GM21367 (cell line): Measurements from ENCODE around the gene SOBP.
A peak's percentile ranks its signal among the peaks of the same experiment; 100 is the strongest.

Source experiments
- ATAC-seq: cut with Tn5 transposase; IDR thresholded peaks from one replicate; pipeline ENCODE4 v1.9.1; 2021; ENCODE audit not compliant: unreplicated experiment

SOBP gene

GRCh38 chr6:107613651-107614379, 123.9 kb downstream of the SOBP start:
- no peak for ATAC-seq

GRCh38 chr6:107614828-107615227, 124.9 kb downstream of the SOBP start:
- ATAC-seq, result no peak

- no peak for ATAC-seq
These were observed 126.9 kb downstream of the SOBP start for GRCh38 chr6:107616775-107617174.

GRCh38 chr6:107617341-107617932, 127.5 kb downstream of the SOBP start:
- ATAC-seq, result no peak

DNA sequence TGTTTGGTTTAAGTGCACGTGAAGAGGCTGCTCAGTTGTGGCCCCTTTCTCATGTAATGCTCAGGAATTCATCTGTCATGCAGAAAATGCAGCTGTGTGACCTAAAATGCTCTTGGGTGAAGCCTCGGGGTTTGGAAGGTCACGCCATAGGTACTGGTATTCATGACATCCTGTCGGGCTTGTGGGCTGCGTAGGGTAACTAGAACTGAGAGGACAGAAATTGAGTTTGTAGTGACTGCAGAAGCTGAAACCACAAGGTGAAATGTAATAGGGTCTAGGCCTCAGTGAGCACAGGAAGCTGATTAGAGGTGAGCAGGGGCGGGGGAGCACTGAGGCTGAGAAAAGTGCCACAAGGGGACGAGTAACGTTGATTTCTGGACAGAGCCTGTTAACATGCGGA, 128.8 kb downstream of the SOBP start:
- ATAC-seq, result peak; percentile 97

- no peak for ATAC-seq
These were observed 130.8 kb downstream of the SOBP start for GRCh38 chr6:107620732-107621131.

DNA sequence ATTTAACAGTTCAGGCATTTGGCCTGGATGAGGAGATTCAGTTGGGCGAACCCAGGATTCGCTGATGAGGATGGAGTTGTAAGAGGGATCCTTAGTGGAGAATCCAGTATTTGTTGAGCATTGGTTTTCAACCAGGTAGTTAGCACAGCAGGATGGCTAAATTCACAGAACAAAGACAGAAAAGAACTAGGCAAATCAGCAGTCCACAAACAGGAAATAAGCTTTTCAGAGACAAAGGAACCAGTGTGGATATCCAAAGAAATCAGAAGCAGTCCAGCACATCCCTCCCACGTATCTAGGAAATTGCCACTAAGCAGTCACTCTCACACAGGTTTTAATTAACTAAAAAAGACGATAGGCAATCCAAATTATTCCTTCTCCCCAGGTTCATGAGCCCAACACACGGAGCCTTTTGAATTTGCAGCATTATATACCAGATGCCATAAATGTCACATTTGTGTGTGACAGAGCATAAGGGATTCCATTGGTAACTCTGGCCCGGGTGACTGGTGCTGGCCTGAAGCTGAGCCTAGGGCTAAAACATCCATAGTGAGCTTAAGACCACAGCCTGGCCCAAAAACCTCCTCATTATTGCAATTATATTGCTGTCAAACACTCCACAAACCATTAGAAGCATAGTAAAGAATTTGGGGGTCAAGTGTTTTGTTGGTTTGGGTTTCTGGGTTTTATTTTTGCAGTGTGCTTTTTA, 131.5 kb downstream of the SOBP start:
- ATAC-seq, result no peak

DNA sequence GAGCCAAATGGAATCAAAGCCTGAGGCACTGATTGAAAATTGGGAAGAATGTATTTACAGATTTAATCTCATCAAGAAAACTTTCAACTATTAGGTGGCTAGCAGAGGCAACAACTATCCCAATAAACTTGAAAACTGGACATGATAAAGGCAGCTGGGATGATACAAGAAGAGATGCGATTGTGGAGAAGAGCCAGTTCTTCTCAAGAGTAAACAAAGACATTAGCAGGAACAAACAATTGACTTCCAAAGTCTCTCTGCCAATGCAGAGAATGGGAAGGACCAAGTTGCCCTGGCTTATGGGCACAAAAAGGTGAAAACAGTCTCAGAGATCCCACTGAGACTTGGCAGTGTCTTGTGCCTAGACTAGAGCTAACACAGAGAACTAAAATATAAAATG, 132.4 kb downstream of the SOBP start:
- ATAC-seq, result no peak

DNA sequence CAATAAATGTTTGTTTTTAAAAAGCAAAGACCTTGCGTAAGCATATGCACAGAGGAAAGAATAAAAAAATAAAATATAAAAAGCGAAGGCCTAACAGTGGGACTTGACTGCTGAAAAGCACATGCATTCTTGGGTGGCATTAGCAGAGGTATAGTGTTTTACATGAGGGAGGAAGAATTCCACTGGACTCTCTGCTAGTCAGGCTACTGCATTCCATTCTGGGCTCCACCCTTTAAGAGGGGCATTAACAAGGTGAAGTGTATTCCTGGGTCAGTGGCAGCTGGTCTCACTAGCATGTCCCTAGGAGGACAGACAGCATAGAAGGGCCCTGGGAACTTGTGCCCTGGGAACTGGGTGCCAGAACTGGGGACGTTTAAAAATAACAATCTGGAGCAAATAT, 134.1 kb downstream of the SOBP start:
- no peak for ATAC-seq

GRCh38 chr6:107624541-107624940, 134.6 kb downstream of the SOBP start:
- no peak for ATAC-seq

DNA sequence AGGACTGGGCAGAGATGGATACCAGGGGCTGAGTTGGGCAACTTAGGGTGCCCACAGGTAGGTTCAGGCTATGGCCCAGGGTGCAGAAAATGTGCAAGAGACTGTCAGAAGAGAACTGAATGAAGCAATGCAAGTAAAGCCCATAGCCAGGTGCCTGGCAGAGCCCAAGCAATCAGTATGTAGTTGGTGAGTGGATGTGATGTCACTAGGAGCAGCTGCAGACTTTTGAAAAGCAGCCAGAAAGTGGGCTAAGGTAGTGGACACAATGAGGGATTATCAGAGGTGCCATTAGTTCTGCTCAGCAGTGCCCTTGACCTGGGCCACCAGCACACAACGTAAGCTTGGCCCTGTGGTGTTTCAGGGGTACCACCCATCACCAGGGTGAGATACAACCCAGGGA, 135.3 kb downstream of the SOBP start:
- ATAC-seq, result no peak

DNA sequence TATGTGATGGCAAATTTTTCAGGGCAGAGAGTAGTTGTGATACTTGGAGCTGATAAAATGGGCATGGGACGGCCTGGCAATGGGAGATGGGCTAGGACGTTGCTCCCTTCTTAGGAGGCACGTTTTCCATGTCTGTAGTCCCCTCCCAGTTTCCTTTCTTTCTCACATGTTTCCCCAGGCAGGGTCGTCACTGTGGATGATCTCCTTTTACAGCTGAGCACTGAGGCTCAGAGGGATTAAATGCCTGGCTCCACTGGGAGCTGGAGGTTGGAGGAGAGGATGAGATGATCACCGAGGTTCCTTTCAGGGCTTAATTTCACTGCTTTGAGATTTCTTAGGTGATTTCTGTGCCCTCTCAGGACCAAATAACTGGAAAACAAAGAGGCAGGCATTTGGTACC, 136.7 kb downstream of the SOBP start:
- ATAC-seq, result no peak

DNA sequence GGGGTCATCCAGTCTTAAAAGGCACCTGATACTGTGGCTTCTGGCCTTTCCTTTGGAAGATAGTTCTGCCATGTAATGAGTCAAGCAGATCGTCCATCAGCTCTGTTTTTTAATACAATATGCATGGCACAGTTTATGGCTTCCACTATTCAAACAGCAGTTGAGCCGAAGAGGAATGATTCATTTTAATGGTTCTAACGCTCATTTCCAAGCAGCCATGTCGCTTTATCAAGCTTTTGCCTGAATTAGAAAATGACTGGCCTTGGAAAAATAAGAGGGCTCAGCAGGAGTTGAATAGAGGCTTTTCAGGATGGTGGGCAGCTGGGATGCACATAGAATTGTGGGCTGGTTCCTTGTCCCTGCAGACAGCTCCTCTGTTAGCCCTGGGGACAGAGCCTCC, 138.1 kb downstream of the SOBP start:
- ATAC-seq, result no peak

DNA sequence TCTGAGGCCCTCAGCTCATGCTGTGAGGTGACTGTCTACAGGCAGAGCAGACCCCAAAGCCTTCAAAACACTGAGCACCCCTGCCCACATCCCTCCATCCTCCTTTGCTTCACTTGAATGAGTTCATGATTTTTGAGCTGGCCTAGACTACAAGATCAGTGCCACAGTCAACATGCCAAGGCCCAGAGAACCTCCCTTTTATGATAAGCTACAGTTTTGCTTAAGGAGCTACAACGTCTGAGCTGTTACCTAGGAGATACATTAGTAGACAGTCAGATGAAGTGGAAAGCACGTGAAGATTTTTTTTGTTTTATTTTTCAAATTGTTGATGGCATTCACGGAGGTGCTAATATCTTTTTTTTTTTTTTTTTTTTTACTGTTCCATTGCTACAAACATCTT, 139.0 kb downstream of the SOBP start:
- no peak for ATAC-seq

GRCh38 chr6:107629548-107630129, 139.7 kb downstream of the SOBP start:
- no peak for ATAC-seq

- ATAC-seq, result no peak
These were observed 140.5 kb downstream of the SOBP start for GRCh38 chr6:107630348-107630977.

GRCh38 chr6:107632381-107633136, 142.6 kb downstream of the SOBP start:
- ATAC-seq, result no peak

- no peak for ATAC-seq
These were observed 143.9 kb downstream of the SOBP start for GRCh38 chr6:107633680-107634323.

DNA sequence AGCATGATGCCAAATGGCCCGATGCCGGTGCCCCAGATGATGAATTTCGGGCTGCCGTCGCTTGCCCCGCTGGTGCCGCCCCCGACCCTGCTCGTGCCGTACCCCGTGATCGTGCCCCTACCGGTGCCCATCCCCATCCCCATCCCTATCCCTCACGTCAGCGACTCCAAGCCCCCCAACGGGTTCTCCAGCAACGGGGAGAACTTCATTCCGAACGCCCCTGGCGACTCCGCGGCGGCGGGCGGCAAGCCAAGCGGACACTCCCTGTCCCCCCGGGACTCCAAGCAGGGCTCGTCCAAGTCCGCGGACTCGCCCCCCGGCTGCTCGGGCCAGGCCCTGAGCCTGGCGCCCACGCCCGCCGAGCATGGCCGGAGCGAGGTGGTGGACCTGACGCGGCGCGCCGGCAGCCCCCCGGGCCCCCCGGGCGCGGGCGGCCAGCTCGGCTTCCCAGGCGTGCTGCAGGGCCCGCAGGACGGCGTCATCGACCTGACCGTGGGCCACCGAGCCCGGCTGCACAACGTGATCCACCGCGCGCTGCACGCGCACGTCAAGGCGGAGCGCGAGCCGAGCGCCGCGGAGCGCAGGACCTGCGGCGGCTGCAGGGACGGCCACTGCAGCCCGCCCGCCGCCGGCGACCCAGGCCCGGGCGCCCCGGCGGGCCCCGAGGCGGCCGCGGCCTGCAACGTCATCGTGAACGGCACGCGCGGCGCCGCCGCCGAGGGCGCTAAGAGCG, 144.6 kb downstream of the SOBP start:
- no peak for ATAC-seq
